OCI-LY1 (cell line): ENCODE data around the gene GNB1L.

Source experiments
- H2AFZ ChIP-seq: fragments of 200-600 bp; sonication (generic), shearing (Covaris generic); 2 replicates; pipeline ENCODE4 v1.6.0; 2014; ENCODE audit warnings: antibody characterized with exemption, mild to moderate bottlenecking, low read length
- H3F3A ChIP-seq: fragments of 200-600 bp; sonication (generic), shearing (Covaris generic); 2 replicates; pipeline ENCODE4 v1.6.0; 2014; ENCODE audit warnings: mild to moderate bottlenecking, antibody characterized with exemption, low read length, moderate library complexity; ENCODE audit not compliant: insufficient read depth
- H3K27ac ChIP-seq: fragments of 200-600 bp; sonication (generic); 2 replicates; pipeline ENCODE4 v1.5.1; 2014; ENCODE audit warnings: low read length, mixed run types, mild to moderate bottlenecking, low read depth; ENCODE audit not compliant: poor library complexity, severe bottlenecking
- H3K27me3 ChIP-seq: fragments of 200-600 bp; sonication (generic); 2 replicates; pipeline ENCODE4 v1.6.0; 2014; ENCODE audit warnings: antibody characterized with exemption, mild to moderate bottlenecking, low read length, moderate library complexity; ENCODE audit not compliant: insufficient read depth
- H3K36me3 ChIP-seq: fragments of 200-600 bp; sonication (generic); 2 replicates; pipeline ENCODE4 v1.6.1; 2014; ENCODE audit warnings: mild to moderate bottlenecking, antibody characterized with exemption, low read length, moderate library complexity, mixed read lengths; ENCODE audit not compliant: insufficient read depth
- H3K4me1 ChIP-seq: fragments of 200-600 bp; sonication (generic); 2 replicates; pipeline ENCODE4 v1.5.1; 2014; ENCODE audit warnings: mild to moderate bottlenecking, low read length, moderate library complexity; ENCODE audit not compliant: insufficient read depth, severe bottlenecking
- H3K4me2 ChIP-seq: fragments of 200-600 bp; sonication (generic), shearing (Covaris generic); 2 replicates; pipeline ENCODE4 v1.6.1; 2014; ENCODE audit warnings: low read length
- H3K4me3 ChIP-seq: fragments of 200-600 bp; sonication (generic); 2 replicates; pipeline ENCODE4 v1.5.1; 2014; ENCODE audit warnings: low read length, low read depth, mild to moderate bottlenecking, mixed read lengths; ENCODE audit not compliant: poor library complexity, severe bottlenecking
- H3K79me2 ChIP-seq: fragments of 200-600 bp; shearing (Covaris generic); 2 replicates; pipeline ENCODE4 v1.6.1; 2016; ENCODE audit warnings: mixed run types, low read length, mixed read lengths; ENCODE audit not compliant: insufficient read depth
- H3K9ac ChIP-seq: fragments of 200-600 bp; sonication (generic), shearing (Covaris generic); 2 replicates; pipeline ENCODE4 v1.6.1; 2014; ENCODE audit warnings: mild to moderate bottlenecking, low read length, mixed read lengths
- H3K9me2 ChIP-seq: fragments of 200-600 bp; sonication (generic), shearing (Covaris generic); 2 replicates; pipeline ENCODE4 v1.6.1; 2014; ENCODE audit warnings: low read depth, mild to moderate bottlenecking, low read length, mixed read lengths
- H3K9me3 ChIP-seq: fragments of 200-600 bp; shearing (Covaris generic); 2 replicates; pipeline ENCODE4 v1.6.1; 2014; ENCODE audit warnings: low read length, mixed read lengths
- H4K20me1 ChIP-seq: fragments of 200-600 bp; sonication (generic), shearing (Covaris generic); 2 replicates; pipeline ENCODE4 v1.6.0; 2016; ENCODE audit warnings: mild to moderate bottlenecking, low read length; ENCODE audit not compliant: insufficient read depth
- CTCF ChIP-seq: fragments of 200-600 bp; sonication (generic), shearing (Covaris generic); IDR thresholded peaks from 2 replicates; pipeline ENCODE4 v1.5.1; 2017; ENCODE audit warnings: mild to moderate bottlenecking, antibody characterized with exemption, low read length, moderate library complexity, mixed read lengths
- EZH2 ChIP-seq: fragments of 200-600 bp; sonication (generic), shearing (Covaris generic); IDR thresholded peaks from 2 replicates; pipeline ENCODE4 v1.8.0; 2017; ENCODE audit warnings: borderline replicate concordance, mixed run types, mild to moderate bottlenecking, antibody characterized with exemption, low read length, moderate library complexity, mixed read lengths

Gene GNB1L

DNA sequence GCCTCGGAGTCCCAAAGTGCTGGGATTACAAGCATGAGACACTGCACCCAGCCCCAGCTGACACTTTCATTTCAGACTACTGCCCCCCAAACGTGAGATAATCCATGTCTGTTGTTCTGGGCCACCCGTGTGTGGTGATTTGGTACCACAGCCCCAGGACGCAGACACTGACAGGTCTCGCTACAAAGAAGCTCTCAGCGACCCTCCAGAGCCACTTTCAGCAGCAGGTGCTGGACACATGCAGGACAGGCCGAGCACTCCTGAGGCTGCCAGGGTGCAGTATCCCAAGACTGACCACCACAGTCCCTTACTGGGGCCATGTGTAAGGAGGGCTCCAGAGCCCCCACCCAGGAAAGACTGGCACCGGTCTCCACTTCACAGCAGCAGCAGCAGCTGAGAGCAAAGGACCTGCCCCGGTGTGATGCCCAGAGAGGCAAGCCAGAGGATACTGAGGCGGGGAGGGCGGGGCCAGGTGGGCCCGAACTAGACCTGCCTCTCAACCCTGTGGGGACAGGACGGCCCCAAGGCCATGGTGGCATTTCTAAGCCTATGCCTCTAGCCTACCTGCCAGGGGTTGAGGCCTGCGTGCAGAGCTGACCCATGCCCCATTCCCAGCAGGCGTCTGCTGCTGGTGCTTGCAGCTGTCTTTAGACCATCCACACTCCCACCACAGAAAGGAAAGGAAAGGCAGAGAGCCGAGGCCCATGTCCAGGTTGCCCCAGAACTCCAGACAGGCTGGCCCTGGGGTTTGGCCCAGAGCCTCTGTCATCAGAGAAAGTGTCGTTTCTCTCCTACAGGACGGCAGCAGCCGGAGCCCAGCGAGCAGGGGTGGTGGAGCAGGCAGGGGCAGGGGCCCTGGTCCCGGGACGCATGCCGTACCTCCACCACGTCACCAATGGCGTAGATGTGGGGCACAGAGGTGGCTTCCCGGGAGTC, 28.0 kb upstream of the GNB1L start:
- no peaks in the 10 kb centered on the region for H3K9me3 ChIP-seq
- no peak overlapping the region for H3K4me2 ChIP-seq
- no peaks in the 10 kb centered on the region for H3K27me3 ChIP-seq
- H4K20me1 ChIP-seq: no peaks in the 10 kb centered on the region
- H3F3A ChIP-seq: no peaks in the 10 kb centered on the region
- TF ChIP-seq CTCF (no peak), EZH2 (no peak)
- H3K27ac ChIP-seq: no peak overlapping the region
- H3K4me3 ChIP-seq: no peak overlapping the region
- no peaks in the 10 kb centered on the region for H3K9me2 ChIP-seq
- H2AFZ ChIP-seq: no peak overlapping the region
- no peaks in the 10 kb centered on the region for H3K36me3 ChIP-seq
- H3K9ac ChIP-seq: no peak overlapping the region
- peaks cover 20% of the 10 kb centered on the region for H3K4me1 ChIP-seq
- no peaks in the 10 kb centered on the region for H3K79me2 ChIP-seq

GRCh38 chr22:19880786-19881569, 26.3 kb upstream of the GNB1L start:
- Histone ChIP-seq H3K9me2 (no peaks in the 10 kb centered on the region), H3K27ac (no peak overlapping the region), H3K4me2 (no peak overlapping the region), H3K4me1 (peaks cover 3% of the 10 kb centered on the region), H3K79me2 (no peaks in the 10 kb centered on the region), H2AFZ (no peak overlapping the region), H4K20me1 (no peaks in the 10 kb centered on the region), H3K36me3 (no peaks in the 10 kb centered on the region), H3F3A (no peaks in the 10 kb centered on the region), H3K27me3 (no peaks in the 10 kb centered on the region), H3K9me3 (no peaks in the 10 kb centered on the region), H3K4me3 (no peak overlapping the region), H3K9ac (no peak overlapping the region)
- TF ChIP-seq EZH2 (no peak), CTCF (no peak)

GRCh38 chr22:19879992-19880785, 25.5 kb upstream of the GNB1L start:
- Histone ChIP-seq H3K27me3 (no peaks in the 10 kb centered on the region), H3K9me2 (no peaks in the 10 kb centered on the region), H4K20me1 (no peaks in the 10 kb centered on the region), H3K4me2 (no peak overlapping the region), H3K36me3 (no peaks in the 10 kb centered on the region), H3K79me2 (no peaks in the 10 kb centered on the region), H3K9ac (no peak overlapping the region), H3K4me3 (no peak overlapping the region), H3F3A (no peaks in the 10 kb centered on the region), H3K4me1 (peaks cover 2% of the 10 kb centered on the region), H3K9me3 (no peaks in the 10 kb centered on the region), H3K27ac (no peak overlapping the region), H2AFZ (no peak overlapping the region)
- TF ChIP-seq EZH2 (no peak), CTCF (no peak)
